Spleen (tissue), 11 donors: Measurements from ENCODE around the gene ACKR3. TPM values are rescaled to one million over a fixed set of nuclear protein-coding genes. Genes with fewer than 3 reads are reported as not detected.
A peak's percentile ranks its signal among the peaks of the same experiment; 100 is the strongest.

Experiments used
- DNase-seq: peaks from one replicate; pipeline ENCODE4 v3.0.0-alpha.2; 2020
- H3K27ac ChIP-seq, 8 donors: fragments of 200-600 bp; sonication (generic) in 7 of 8; 1 replicate in 4 of 8; 2 replicates in 4 of 8; pipeline versions ENCODE4 v1.5.0 to v1.8.0; 2016 to 2021; ENCODE audit warnings: inconsistent platforms in 4 of 8, mild to moderate bottlenecking in 4 of 8, moderate library complexity in 1 of 8
- H3K27me3 ChIP-seq, 7 donors: fragments of 200-600 bp; sonication (generic) in 6 of 7; replicated peaks in 1 of 7; 1 replicate in 4 of 7; 2 replicates in 3 of 7; pipeline versions ENCODE4 v1.5.0 to v1.8.0; 2016 to 2021; ENCODE audit warnings: inconsistent platforms in 3 of 7, mild to moderate bottlenecking in 1 of 7
- H3K36me3 ChIP-seq, 6 donors: fragments of 200-600 bp; sonication (generic) in 5 of 6; 1 replicate in 4 of 6; 2 replicates in 2 of 6; pipeline versions ENCODE4 v1.5.0 to v1.8.0; 2016 to 2021; ENCODE audit warnings: inconsistent platforms in 2 of 6
- H3K4me1 ChIP-seq, 6 donors: fragments of 200-600 bp; sonication (generic) in 5 of 6; 1 replicate in 3 of 6; 2 replicates in 3 of 6; pipeline versions ENCODE4 v1.5.0 to v1.8.0; 2016 to 2021; ENCODE audit warnings: inconsistent platforms in 3 of 6
- H3K4me3 ChIP-seq, 8 donors: fragments of 200-600 bp; sonication (generic) in 7 of 8; 1 replicate in 4 of 8; 2 replicates in 4 of 8; pipeline versions ENCODE4 v1.5.0 to v1.8.0; 2016 to 2021; ENCODE audit warnings: inconsistent platforms in 4 of 8, mild to moderate bottlenecking in 4 of 8, moderate library complexity in 2 of 8
- H3K9me3 ChIP-seq, 8 donors: fragments of 200-600 bp; sonication (generic) in 7 of 8; 1 replicate in 4 of 8; 2 replicates in 4 of 8; pipeline versions ENCODE4 v1.5.0 to v1.8.0; 2016 to 2021; ENCODE audit warnings: inconsistent platforms in 4 of 8
- POLR2A ChIP-seq, 3 donors: fragments of 450-650 bp; IDR thresholded peaks; one replicate each; pipeline ENCODE4 v1.5.1; 2017; ENCODE audit warnings: antibody characterized with exemption in 3 of 3, mild to moderate bottlenecking in 1 of 3
- POLR2AphosphoS5 ChIP-seq, 3 donors: sonication (generic); formaldehyde crosslinking; IDR thresholded peaks; one replicate each; pipeline ENCODE4 v1.5.1; 2017; ENCODE audit warnings: antibody characterized with exemption in 3 of 3
- WGBS, 5 donors: extraction: QIAGEN DNeasy Blood & Tissue Kit in 3 of 5; methylation state at CpG; one replicate each; pipeline versions ENCODE4 v1.1.5 to v1.1.7; 2013 to 2018; 5-methylcytosine and 5-hydroxymethylcytosine counted together
- intact Hi-C: fragments of 100-400 bp; cut with DNase I; formaldehyde crosslinking; loops from one replicate; pipeline ENCODE4 v1.15.0; 2023; ENCODE audit warnings: low total_unique reads
- polyA plus RNA-seq, 3 donors: library from polyadenylated mRNA; stranded (reverse); fragments of 200-250 nt; gene quantifications; one replicate each; pipeline ENCODE4 v1.2.1, GENCODE V29; 2013
- total RNA-seq, 7 donors: library from RNA; depleted of rRNA in 3 of 7; stranded (reverse); fragments of >200 nt in 3 of 7; fragmentation: NEBNext Ultra II Directional in 4 of 7; extraction: Animal tissue kit (Norgen Biotek cat#: 25700) in 4 of 7; gene quantifications; one replicate each; pipeline versions ENCODE4 v1.1.0 to v1.2.1, GENCODE V29; 2016 to 2021
- TF ChIP-seq, protein P1 (sequence below), 11 experiments: fragments of 200-600 bp in 7 of 11; fragments of 450-650 bp in 4 of 11; sonication (generic) in 4 of 11; IDR thresholded peaks in 8 of 11; conservative IDR thresholded peaks in 3 of 11; 1 replicate in 7 of 11; 2 replicates in 4 of 11; pipeline versions ENCODE4 v1.4.0 to v1.8.0; 2016 to 2021; ENCODE audit warnings: antibody characterized with exemption in 11 of 11, inconsistent platforms in 4 of 11, mild to moderate bottlenecking in 1 of 11
- donor health status: healthy with polysubstance abuse.
- donor health status: DM: no; HTN: no; CAD: no; lungs with moderate emphysema.
- donor health status: DM: no; HTN: no; CAD: no.
- donor health status: Bipolar disorder and iron deficiency.
- donor health status: healthy.
- donor health status: DM: no; HTN: no; CAD: no.
- donor health status: DM: yes; HTN: yes; CAD: no.

ACKR3 gene
- total and polyA plus RNA-seq, 10 donors = 11.5 to 164 (median 67.0) TPM

- no peak for DNase-seq
- no peak overlapping the region for H3K4me3 ChIP-seq
- intact Hi-C loops = no loop called here
- no peak for TF ChIP-seq POLR2AphosphoS5 (IDR thresholded peaks at IDR 0.05)
- TF ChIP-seq, protein P1, sequence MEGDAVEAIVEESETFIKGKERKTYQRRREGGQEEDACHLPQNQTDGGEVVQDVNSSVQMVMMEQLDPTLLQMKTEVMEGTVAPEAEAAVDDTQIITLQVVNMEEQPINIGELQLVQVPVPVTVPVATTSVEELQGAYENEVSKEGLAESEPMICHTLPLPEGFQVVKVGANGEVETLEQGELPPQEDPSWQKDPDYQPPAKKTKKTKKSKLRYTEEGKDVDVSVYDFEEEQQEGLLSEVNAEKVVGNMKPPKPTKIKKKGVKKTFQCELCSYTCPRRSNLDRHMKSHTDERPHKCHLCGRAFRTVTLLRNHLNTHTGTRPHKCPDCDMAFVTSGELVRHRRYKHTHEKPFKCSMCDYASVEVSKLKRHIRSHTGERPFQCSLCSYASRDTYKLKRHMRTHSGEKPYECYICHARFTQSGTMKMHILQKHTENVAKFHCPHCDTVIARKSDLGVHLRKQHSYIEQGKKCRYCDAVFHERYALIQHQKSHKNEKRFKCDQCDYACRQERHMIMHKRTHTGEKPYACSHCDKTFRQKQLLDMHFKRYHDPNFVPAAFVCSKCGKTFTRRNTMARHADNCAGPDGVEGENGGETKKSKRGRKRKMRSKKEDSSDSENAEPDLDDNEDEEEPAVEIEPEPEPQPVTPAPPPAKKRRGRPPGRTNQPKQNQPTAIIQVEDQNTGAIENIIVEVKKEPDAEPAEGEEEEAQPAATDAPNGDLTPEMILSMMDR (IDR thresholded peaks at IDR 0.05 in 8 of 11, conservative IDR thresholded peaks at IDR 0.05 in 3 of 11) = no peak
- TF ChIP-seq POLR2A (IDR thresholded peaks at IDR 0.05) = no peak
- 87 to 95% (median 89%) methylated on average over 13 to 14 of the region's 14 CpGs for WGBS, 5 donors
- no peak overlapping the region for H3K27ac ChIP-seq
- peaks cover 0 to 10% (median 2%) of the 10 kb centered on the region in 6 donors for H3K4me1 ChIP-seq
- no peaks in the 10 kb centered on the region for H3K27me3 ChIP-seq
- H3K36me3 ChIP-seq = peaks cover 0 to 50% (median 28%) of the 10 kb centered on the region in 6 donors
- peaks cover 0 to 11% (median 0%) of the 10 kb centered on the region in 8 donors for H3K9me3 ChIP-seq
Observed at GRCh38 chr2:236583621-236584203, 14.1 kb downstream of the ACKR3 start.

DNA sequence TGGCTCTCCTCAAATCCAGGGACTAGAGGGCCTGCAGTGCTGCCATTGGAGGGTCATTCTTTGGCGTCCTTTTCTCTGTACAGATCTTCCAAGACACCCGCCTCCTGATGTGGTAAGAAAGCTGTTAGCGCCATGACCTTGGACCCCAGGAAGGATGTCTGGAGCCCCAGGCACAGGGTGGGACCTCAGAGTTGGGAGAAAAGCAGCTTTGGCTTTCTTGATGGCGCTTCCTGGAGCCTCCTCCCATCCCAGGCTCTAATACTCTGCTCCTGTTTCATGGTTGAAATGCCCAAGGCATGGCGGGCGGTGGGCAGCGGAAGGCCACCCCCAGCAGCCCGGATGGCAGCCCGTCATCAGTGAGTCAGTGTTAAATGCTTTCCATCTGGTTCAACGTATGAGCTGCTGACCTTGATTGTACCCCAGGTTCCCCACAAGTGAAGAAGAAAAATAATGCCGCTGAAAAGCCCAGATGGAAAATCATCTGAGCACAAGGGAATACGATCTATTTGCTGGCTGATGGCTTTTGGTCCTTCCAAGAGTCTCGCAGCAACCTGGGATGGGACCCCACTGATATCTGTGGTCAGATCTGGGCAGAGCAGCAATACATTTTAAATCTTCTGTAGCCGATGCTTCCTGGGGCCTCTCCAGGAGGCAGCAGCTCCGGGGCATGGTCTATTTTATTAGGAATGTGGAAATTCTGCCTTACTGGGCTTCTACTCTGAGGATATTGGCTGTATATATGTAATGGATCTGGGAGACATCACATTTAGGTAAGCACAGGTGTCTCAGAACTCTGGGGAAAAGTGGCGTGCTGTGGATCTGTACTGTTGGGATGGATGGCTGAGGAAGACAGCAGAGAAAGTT lies 15.1 kb downstream of the ACKR3 start:
- no peak overlapping the region for H3K27ac ChIP-seq
- DNase-seq = no peak
- H3K4me1 ChIP-seq = peaks cover 0 to 4% (median 0%) of the 10 kb centered on the region in 6 donors
- TF ChIP-seq POLR2AphosphoS5 (IDR thresholded peaks at IDR 0.05) = peak in 1 of 3 donors; percentile 13
- TF ChIP-seq POLR2A (IDR thresholded peaks at IDR 0.05) = no peak
- TF ChIP-seq, protein P1 (IDR thresholded peaks at IDR 0.05 in 8 of 11, conservative IDR thresholded peaks at IDR 0.05 in 3 of 11) = no peak
- H3K9me3 ChIP-seq = peaks cover 0 to 11% (median 0%) of the 10 kb centered on the region in 8 donors
- 83 to 94% (median 90%) methylated on average over 16 of the region's 16 CpGs for WGBS, 5 donors
- H3K4me3 ChIP-seq = no peak overlapping the region
- peaks cover 0 to 42% (median 26%) of the 10 kb centered on the region in 6 donors for H3K36me3 ChIP-seq
- intact Hi-C loops = no loop called here
- H3K27me3 ChIP-seq = no peaks in the 10 kb centered on the region

GRCh38 chr2:236585966-236586365 lies 16.3 kb downstream of the ACKR3 start:
- Histone ChIP-seq H3K4me1 (peaks cover 0 to 4% (median 0%) of the 10 kb centered on the region in 6 donors), H3K27me3 (no peaks in the 10 kb centered on the region), H3K9me3 (peaks cover 0 to 11% (median 0%) of the 10 kb centered on the region in 8 donors), H3K36me3 (peaks cover 0 to 30% (median 19%) of the 10 kb centered on the region in 6 donors), H3K27ac (no peak overlapping the region), H3K4me3 (no peak overlapping the region)
- TF ChIP-seq, protein P1 (IDR thresholded peaks at IDR 0.05 in 8 of 11, conservative IDR thresholded peaks at IDR 0.05 in 3 of 11) = no peak
- TF ChIP-seq POLR2AphosphoS5 (IDR thresholded peaks at IDR 0.05) = no peak
- no peak for TF ChIP-seq POLR2A (IDR thresholded peaks at IDR 0.05)
- 90 to 97% (median 93%) methylated on average over 5 of the region's 5 CpGs for WGBS, 5 donors
- DNase-seq = no peak
- intact Hi-C loops = no loop called here
